Psoas muscle (tissue), 8 donors: ENCODE measurements around the gene PDE11A. TPM values are rescaled to one million over a fixed set of nuclear protein-coding genes. Genes with fewer than 3 reads are reported as not detected.

ENCODE experiments used
- ATAC-seq, 4 donors: fragments of 200-7000 bp; cut with Tn5 transposase; one replicate each; pipeline ENCODE4 v1.9.1; 2020; ENCODE audit warnings: moderate library complexity in 3 of 4, mild to moderate bottlenecking in 2 of 4
- DNase-seq, 2 donors: peaks; one replicate each; pipeline ENCODE4 v3.0.0-alpha.2; 2020
- H3K27ac ChIP-seq: fragments of 200-600 bp; one replicate; pipeline ENCODE4 v1.8.0; 2022
- H3K27me3 ChIP-seq, 3 donors: fragments of 200-600 bp in 1 of 3; one replicate each; pipeline versions ENCODE4 v1.6.1 to v1.8.0; 2013 to 2022; ENCODE audit warnings: low read length in 2 of 3, mild to moderate bottlenecking in 2 of 3, moderate library complexity in 1 of 3; ENCODE audit not compliant: insufficient read depth in 3 of 3
- H3K36me3 ChIP-seq, 2 donors: fragments of 200-600 bp in 1 of 2; one replicate each; pipeline versions ENCODE4 v1.6.1 to v1.8.0; 2013 to 2022; ENCODE audit warnings: low read depth in 1 of 2, mild to moderate bottlenecking in 1 of 2, moderate library complexity in 1 of 2; ENCODE audit not compliant: insufficient read depth in 1 of 2
- H3K4me1 ChIP-seq: fragments of 200-600 bp; one replicate; pipeline ENCODE4 v1.8.0; 2022
- H3K4me3 ChIP-seq: fragments of 200-600 bp; one replicate; pipeline ENCODE4 v1.8.0; 2022; ENCODE audit warnings: mild to moderate bottlenecking
- H3K9me3 ChIP-seq: fragments of 200-600 bp; one replicate; pipeline ENCODE4 v1.8.0; 2022
- WGBS, 3 donors: extraction: QIAGEN DNeasy Blood & Tissue Kit; methylation state at CpG; one replicate each; pipeline versions ENCODE4 v1.1.6 to v1.1.7; 2013; 5-methylcytosine and 5-hydroxymethylcytosine counted together
- intact Hi-C, 2 donors: fragments of 100-400 bp; cut with DNase I; formaldehyde crosslinking; loops; one replicate each; pipeline versions ENCODE4 v1.11.0 to v1.14.2; 2022
- polyA plus RNA-seq, 3 donors: library from polyadenylated mRNA; stranded (reverse); fragments of 200-250 nt; gene quantifications; one replicate each; pipeline ENCODE4 v1.2.3, GENCODE V29; 2013
- total RNA-seq, 4 donors: library from RNA; stranded (reverse); fragmentation: NEBNext Ultra II Directional in 2 of 4; extraction: Animal tissue kit (Norgen Biotek cat#: 25700) in 2 of 4; gene quantifications; one replicate each; pipeline versions ENCODE4 v1.2.1 to v1.2.4, GENCODE V29; 2021 to 2023
- TF ChIP-seq, protein P1 (sequence below): fragments of 200-600 bp; IDR thresholded peaks from one replicate; pipeline ENCODE4 v1.8.0; 2022; ENCODE audit warnings: antibody characterized with exemption
- donor health status: healthy with polysubstance abuse.
- donor health status: DM: no; HTN: no; CAD: no; lungs with moderate emphysema.
- donor health status: Bipolar disorder and iron deficiency.
- donor health status: healthy.
- donor health status: DM: yes; HTN: yes; CAD: no.
- donor health status: DM: no; HTN: no; CAD: no.
- donor health status: DM: no; HTN: no; CAD: no.
- donor health status: DM: yes; HTN: yes; CAD: no.

PDE11A gene
- total and polyA plus RNA-seq, 7 donors: 0.35 to 39.7 (median 2.3) TPM

GRCh38 chr2:177600917-177601316 lies 471.7 kb downstream of the PDE11A start:
- ATAC-seq: no peak
- no peak overlapping the region for H3K4me3 ChIP-seq
- intact Hi-C loops: loop anchor here (5.0 to 10.0 kb wide), 5 partner anchors 106 to 446 kb away; no protein-coding TSS in a partner anchor
- WGBS, 3 donors: 85 to 96% (median 95%) methylated on average over 2 of the region's 2 CpGs
- no peak overlapping the region for H3K27ac ChIP-seq
- peaks cover 17% of the 10 kb centered on the region for H3K4me1 ChIP-seq
- no peaks in the 10 kb centered on the region for H3K27me3 ChIP-seq
- H3K36me3 ChIP-seq: no peaks in the 10 kb centered on the region
- no peaks in the 10 kb centered on the region for H3K9me3 ChIP-seq
- TF ChIP-seq, protein P1, sequence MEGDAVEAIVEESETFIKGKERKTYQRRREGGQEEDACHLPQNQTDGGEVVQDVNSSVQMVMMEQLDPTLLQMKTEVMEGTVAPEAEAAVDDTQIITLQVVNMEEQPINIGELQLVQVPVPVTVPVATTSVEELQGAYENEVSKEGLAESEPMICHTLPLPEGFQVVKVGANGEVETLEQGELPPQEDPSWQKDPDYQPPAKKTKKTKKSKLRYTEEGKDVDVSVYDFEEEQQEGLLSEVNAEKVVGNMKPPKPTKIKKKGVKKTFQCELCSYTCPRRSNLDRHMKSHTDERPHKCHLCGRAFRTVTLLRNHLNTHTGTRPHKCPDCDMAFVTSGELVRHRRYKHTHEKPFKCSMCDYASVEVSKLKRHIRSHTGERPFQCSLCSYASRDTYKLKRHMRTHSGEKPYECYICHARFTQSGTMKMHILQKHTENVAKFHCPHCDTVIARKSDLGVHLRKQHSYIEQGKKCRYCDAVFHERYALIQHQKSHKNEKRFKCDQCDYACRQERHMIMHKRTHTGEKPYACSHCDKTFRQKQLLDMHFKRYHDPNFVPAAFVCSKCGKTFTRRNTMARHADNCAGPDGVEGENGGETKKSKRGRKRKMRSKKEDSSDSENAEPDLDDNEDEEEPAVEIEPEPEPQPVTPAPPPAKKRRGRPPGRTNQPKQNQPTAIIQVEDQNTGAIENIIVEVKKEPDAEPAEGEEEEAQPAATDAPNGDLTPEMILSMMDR: no peak
- no peak for DNase-seq

DNA sequence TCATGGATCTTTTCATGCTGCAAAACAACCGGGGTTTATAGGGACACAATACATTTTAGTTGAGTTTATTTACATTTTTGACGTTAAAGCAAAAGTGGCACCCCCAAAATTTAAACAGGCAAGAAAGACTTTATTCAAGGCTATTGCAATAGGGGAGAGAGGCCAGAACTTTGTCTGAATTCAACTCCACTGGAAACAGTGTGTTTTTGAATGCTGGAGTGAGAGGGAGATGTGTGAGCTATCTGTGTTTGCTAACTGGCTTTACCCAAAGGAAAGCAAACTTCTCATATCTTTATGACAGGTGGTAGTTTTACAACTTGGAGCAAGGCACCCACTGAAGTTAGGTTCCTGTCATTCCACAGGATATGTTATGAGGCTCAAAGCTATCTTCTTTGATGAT lies 472.6 kb downstream of the PDE11A start:
- TF ChIP-seq, protein P1: no peak
- intact Hi-C loops: loop anchor here (5.0 to 10.0 kb wide), 5 partner anchors 105 to 445 kb away; no protein-coding TSS in a partner anchor
- ATAC-seq: no peak

DNA sequence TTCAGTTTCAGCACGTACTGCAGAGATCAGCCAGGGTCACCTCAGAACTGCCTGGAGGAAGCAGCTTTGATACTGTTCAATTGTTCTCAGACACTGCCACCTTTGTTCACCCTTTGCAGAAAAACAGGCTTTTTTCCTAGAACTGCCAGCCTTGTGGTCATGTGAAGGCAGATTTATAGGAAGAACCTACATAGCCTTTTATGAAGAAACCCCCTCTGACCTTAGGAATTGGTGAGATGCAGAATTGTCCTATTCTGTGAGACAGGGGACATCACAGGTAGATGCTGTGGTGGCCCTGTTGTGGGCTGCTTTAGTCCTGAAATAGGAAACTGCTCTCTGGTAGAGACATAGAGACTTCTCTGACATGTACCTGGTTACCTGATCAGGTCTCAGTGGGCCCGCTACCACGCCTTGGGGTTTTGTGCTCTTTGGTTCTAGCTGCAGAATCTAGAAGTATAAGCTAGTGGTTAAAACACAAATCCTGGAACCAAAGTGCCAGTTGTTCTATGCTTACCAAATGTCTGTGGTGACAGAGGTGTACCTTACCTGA lies 473.4 kb downstream of the PDE11A start:
- DNase-seq: no peak
- Histone ChIP-seq H3K36me3 (no peaks in the 10 kb centered on the region), H3K4me1 (peaks cover 17% of the 10 kb centered on the region), H3K9me3 (no peaks in the 10 kb centered on the region), H3K27me3 (no peaks in the 10 kb centered on the region), H3K27ac (peak overlapping the region; percentile 50), H3K4me3 (no peak overlapping the region)
- no peak for ATAC-seq
- 65 to 68% (median 66%) methylated on average over 3 of the region's 3 CpGs for WGBS, 3 donors
- TF ChIP-seq, protein P1: no peak
- intact Hi-C loops: no loop called here

More for the DNA sequence above, 472.6 kb downstream of the PDE11A start:
- Histone ChIP-seq H3K4me1 (peaks cover 17% of the 10 kb centered on the region), H3K27me3 (no peaks in the 10 kb centered on the region), H3K4me3 (no peak overlapping the region), H3K27ac (no peak overlapping the region), H3K9me3 (no peaks in the 10 kb centered on the region), H3K36me3 (no peaks in the 10 kb centered on the region)
- no peak for DNase-seq
- whole genome bisulfite sequencing, 3 donors: 67 to 97% (median 95%) methylated on average over 2 of the region's 2 CpGs

GRCh38 chr2:177598326-177599138 lies 474.0 kb downstream of the PDE11A start:
- intact Hi-C loops: no loop called here
- no peaks in the 10 kb centered on the region for H3K36me3 ChIP-seq
- peak overlapping the region; percentile 50 for H3K27ac ChIP-seq
- ATAC-seq: peak in 3 of 4 donors; percentile 30 to 59 (median 57)
- no peak overlapping the region for H3K4me3 ChIP-seq
- no peaks in the 10 kb centered on the region for H3K27me3 ChIP-seq
- DNase-seq: no peak
- peaks cover 17% of the 10 kb centered on the region for H3K4me1 ChIP-seq
- H3K9me3 ChIP-seq: no peaks in the 10 kb centered on the region
- WGBS, 3 donors: 1 to 12% (median 5%) methylated on average over 4 of the region's 4 CpGs
- TF ChIP-seq, protein P1: no peak
